Keratinocyte (primary cell): ENCODE data around the gene AOAH.

Experiments
- CTCF ChIP-seq, 3 experiments: IDR thresholded peaks in 1 of 3; conservative IDR thresholded peaks in 1 of 3; optimal IDR thresholded peaks in 1 of 3; 2 replicates in 2 of 3; 3 replicates in 1 of 3; pipeline versions ENCODE3 to v1.5.1; 2011; ENCODE audit warnings: low read length in 3 of 3, mild to moderate bottlenecking in 3 of 3, moderate library complexity in 2 of 3, control low read depth in 1 of 3, inconsistent platforms in 1 of 3; ENCODE audit not compliant: insufficient read depth in 2 of 3; ENCODE audit errors: extremely low read depth in 1 of 3
- EZH2 ChIP-seq: IDR thresholded peaks from one replicate; pipeline ENCODE4 v1.6.1; 2012; ENCODE audit warnings: inconsistent platforms, mild to moderate bottlenecking, low read length, moderate library complexity

GRCh38 chr7:36732806-36733205 lies 8.5 kb upstream of the AOAH start:
- no peak for TF ChIP-seq CTCF (optimal IDR thresholded peaks at IDR 0.05 in 1 of 3, IDR thresholded peaks at IDR 0.05 in 1 of 3, conservative IDR thresholded peaks at IDR 0.05 in 1 of 3; ENCODE audit: extremely low read depth in 1 of 3, insufficient read depth in 2 of 3, low read length in 3 of 3)
- no peak for TF ChIP-seq EZH2
